ENCODE results near the gene TRIP11. TPM values are rescaled to one million over a fixed set of nuclear protein-coding genes. Genes with fewer than 3 reads are reported as not detected.

The TRIP11 gene
- total RNA-seq, 1 donor from 2014 or later, result 50.4 TPM

DNA sequence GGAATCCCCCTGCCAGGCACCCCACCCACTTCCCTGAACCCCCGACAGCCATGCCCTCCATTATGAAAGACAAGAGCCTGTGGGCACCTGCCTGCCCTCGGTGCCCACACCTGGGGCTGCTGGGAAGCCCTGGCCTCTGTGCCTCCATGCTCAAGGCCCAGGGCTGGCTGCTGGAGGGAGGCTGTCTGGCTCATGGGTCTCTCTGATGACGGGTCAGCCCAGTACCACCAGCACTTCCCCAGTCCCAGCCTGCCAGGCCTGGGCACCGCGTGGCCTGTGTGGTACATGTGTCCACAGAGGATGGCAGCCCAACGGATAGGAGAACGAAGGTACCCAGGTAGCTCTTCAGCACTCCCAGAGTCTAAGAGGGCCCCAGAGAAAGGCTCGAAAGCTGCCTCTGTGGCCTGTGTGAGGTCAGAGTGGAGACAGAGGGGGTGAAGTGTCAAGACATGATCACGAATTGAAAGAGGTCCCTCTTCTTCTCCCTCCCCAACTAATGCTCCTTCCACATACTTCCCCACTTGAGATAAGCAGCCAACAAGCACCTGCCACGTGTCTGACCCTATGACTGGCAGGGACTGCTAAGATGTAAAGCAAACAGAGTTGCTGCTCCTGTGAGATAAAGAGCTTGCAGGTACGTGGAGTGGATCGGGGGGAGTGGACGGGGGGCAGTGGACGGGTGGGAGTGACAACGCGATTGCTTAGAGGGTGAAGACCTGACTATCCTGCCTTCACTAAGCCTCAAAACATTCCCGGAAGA is 113.5 kb downstream of the TRIP11 start:
- intact Hi-C loops (cut with micrococcal nuclease), result loop anchor here (10.0 kb wide), 1 partner anchor 1398 kb away; no protein-coding TSS in a partner anchor

DNA sequence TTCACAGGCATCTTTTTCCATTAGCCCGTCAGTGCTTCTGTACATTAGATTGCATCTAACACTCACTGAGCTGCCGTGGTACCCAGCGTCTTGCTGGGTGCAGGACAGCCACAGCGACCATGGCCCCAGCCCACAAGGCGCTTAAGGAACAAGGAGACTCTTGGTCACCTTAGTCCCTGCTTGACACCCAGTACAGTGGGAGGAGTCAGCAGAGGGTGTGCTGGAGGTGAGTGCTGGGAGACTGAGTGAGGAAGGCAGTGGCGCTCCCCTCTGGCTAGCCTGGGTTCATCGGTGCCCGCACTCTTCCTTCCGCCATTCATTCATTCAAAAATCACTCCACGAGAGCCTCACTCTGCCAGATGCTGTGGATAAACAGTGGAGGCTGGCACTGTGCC is 114.1 kb downstream of the TRIP11 start:
- intact Hi-C loops (cut with micrococcal nuclease), result loop anchor here (10.0 kb wide), 1 partner anchor 1399 kb away; no protein-coding TSS in a partner anchor

DNA sequence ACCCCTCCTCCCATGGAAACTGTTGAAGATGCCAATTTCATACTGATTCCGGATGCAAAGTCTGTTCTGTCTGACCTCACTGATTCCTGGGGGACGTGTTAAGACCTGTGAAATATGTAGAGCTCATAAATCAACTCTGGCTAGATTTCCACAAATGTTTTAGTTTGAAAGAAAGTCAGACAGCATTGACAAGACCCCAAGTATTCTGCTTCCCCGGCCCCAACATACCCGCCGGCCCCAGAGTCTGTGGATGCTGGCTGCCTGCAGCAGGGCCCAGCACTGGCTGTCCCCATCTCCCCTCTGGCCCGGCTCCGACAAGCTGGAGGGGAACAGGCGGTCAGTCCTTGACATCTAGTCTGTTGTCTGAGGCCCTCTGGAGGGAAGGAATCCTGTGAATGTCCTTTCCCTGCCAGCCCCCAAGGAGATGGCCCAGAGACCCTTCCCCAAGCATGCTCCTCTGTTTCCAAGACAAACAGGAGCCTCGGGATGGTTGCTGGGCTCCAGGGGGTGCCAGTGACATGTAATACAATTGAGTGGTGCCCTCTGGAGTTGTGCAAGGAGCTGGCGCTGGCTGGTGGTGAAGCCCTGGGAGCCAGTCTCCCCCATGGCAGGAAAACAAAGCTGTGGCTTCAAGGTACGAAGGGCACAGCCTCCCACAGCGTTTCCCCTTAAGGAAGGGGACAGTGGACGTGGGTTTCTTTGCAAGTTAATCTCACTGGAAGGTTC is 114.7 kb downstream of the TRIP11 start:
- intact Hi-C loops (cut with micrococcal nuclease), result loop anchor here (10.0 kb wide), 1 partner anchor 1400 kb away; no protein-coding TSS in a partner anchor

DNA sequence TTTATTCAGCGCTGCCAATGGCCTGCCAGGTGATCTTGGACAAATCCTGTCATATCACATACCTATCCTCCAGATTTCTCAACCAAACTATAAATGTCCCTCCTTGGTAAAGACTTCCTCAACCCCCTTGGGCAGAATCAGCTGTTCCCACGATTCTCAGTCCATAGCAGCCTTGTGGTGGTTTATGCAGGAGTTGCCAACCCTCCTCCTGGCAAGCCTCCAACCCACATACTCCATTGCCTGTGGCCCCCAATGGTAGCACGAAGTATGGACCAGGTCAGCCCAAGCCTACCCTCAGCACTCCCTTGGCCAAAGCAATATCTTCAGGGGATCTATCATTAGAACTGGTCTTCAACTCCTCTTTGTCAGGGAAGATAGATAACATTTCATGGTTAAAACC is 119.3 kb downstream of the TRIP11 start:
- intact Hi-C loops (cut with micrococcal nuclease), result loop anchor here (10.0 kb wide), 1 partner anchor 1404 kb away; no protein-coding TSS in a partner anchor

DNA sequence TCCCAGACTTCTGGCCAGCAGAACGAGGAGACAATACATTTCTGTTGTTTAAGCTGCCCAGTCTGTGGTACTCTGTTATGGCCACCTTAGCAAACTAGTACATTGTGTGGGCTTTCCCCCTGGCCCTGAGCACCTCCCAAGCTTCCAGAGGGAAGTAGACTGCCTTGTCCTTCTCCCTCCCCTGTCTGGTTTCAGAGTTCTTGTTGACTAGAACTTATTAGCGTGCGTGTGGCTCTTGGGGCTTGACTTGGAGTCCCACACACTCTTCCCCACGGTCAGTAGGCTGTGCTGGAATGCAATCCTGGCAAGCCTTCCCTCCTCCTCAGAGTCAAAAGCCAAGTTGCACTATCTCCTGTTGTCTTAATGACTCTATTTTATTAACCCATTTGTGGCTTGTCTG is 120.0 kb downstream of the TRIP11 start:
- intact Hi-C loops (cut with micrococcal nuclease), result loop anchor here (10.0 kb wide), 1 partner anchor 1405 kb away; no protein-coding TSS in a partner anchor

DNA sequence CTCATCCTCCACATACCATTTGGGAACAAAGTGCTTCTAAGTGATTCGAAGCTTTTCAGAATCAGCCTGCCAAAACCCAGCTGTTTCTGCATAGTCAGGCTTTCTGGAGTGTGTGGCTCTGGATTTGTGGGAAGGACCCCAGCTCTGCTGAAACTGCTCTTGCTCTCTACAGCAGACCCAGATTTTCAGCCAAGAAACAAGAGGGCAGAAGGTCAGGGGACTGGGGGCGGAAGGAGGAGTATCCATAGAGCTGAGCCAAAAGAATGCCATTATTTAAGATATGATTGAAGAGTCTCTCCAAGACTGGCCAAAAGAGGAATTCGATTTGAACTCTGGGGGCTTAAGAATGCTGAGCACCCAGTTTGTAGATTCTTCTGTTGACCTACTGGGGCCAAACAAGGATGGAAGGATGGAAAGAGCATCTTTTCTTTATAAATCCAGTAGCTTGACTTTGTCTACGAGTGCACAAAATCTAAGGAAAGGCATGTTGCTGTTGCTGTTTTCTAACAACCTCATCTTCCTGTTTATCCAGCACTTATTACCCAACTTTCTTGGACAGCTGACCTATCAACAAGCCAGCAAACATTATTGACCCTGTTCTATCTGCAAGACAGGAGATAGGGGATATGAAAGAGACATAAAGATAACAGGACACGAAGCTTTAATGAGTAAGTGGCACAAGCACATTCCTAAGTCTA is 121.5 kb downstream of the TRIP11 start:
- intact Hi-C loops (cut with micrococcal nuclease), result no loop called here

Other genes starting within 250 kb of the TRIP11 start
- gene TC2N, start 172.5 kb downstream of the TRIP11 start, total RNA-seq, result 261 and 264 TPM in 2 replicates
- 1.5 and 1.9 TPM in 2 replicates for gene FBLN5, start 92.4 kb downstream of the TRIP11 start, total RNA-seq
- 24.2 and 25.5 TPM in 2 replicates for gene ATXN3, start 66.5 kb upstream of the TRIP11 start, total RNA-seq
- 103 and 107 TPM in 2 replicates for gene NDUFB1, start 81.6 kb upstream of the TRIP11 start, total RNA-seq
- 82.4 and 83.4 TPM in 2 replicates for gene CPSF2, start 81.9 kb upstream of the TRIP11 start, total RNA-seq

Measured in T-helper 1 cell treated with Interleukin-12 subunit alpha and Interleukin-12 subunit beta and Interleukin-4 antibody, amounts not matched to agents 30 ng/mL and 1 ng/mL, for 36 hours (primary cell).